AG10803 (cell line): Measurements from ENCODE around the gene PHOX2B.
"Not testable (repeated sequence)": the region's sequence is repeated elsewhere in the genome, so short reads cannot be mapped to it uniquely, and the experiment has no call there.

Source experiments
- DNase-seq: peaks from one replicate; pipeline ENCODE4 v3.0.0; 2010; ENCODE audit warnings: low read depth
- H3K4me3 ChIP-seq: 2 replicates; pipeline ENCODE4 v1.5.1; 2011; ENCODE audit warnings: mild to moderate bottlenecking, low read length, control low read depth
- TF ChIP-seq, protein P1 (sequence below): conservative IDR thresholded peaks from 2 replicates; pipeline ENCODE4 v1.5.1; 2011; ENCODE audit warnings: mild to moderate bottlenecking, low read length, control low read depth, inconsistent platforms

PHOX2B gene

DNA sequence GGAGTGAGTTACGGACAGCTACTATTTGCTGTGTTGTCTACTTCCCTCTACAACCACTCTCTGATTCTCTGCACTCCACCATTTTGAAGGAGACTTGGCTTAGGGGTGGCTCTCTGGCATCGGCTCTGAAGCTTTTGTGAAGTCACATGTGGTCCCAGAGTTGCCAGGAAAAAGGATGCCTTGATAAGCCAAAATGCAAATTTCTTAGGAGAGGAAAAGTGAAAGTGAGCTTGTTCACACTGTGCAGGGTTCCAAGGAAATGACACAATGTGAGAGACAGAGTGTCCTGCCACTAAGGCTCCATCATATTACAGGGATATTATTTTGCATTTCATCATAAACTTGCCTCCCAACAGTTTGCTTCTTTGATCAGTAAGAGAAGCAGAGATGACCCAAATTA lies 7.2 kb downstream of the PHOX2B start:
- TF ChIP-seq, protein P1, sequence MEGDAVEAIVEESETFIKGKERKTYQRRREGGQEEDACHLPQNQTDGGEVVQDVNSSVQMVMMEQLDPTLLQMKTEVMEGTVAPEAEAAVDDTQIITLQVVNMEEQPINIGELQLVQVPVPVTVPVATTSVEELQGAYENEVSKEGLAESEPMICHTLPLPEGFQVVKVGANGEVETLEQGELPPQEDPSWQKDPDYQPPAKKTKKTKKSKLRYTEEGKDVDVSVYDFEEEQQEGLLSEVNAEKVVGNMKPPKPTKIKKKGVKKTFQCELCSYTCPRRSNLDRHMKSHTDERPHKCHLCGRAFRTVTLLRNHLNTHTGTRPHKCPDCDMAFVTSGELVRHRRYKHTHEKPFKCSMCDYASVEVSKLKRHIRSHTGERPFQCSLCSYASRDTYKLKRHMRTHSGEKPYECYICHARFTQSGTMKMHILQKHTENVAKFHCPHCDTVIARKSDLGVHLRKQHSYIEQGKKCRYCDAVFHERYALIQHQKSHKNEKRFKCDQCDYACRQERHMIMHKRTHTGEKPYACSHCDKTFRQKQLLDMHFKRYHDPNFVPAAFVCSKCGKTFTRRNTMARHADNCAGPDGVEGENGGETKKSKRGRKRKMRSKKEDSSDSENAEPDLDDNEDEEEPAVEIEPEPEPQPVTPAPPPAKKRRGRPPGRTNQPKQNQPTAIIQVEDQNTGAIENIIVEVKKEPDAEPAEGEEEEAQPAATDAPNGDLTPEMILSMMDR, result no peak
- DNase-seq, result no peak
- no peak overlapping the region for H3K4me3 ChIP-seq

DNA sequence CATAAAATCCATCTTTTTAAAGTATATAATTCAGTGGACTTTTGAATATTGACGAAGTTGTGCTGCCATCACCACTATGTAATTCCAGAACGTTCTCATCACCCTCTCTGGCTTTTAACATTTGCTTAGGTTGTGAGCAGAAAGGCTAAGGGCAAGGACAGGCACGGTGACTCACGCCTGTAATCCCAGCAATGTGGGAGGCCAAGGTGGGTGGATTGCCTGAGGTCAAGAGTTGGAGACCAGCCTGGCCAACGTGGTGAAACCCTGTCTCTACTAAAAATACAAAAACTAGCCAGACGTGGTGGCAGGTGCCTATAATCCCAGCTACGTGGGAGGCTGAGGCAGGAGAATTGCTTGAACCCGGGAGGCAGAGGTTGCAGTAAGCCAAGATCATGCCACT lies 11.0 kb downstream of the PHOX2B start:
- not testable (repeated sequence) for H3K4me3 ChIP-seq, DNase-seq

DNA sequence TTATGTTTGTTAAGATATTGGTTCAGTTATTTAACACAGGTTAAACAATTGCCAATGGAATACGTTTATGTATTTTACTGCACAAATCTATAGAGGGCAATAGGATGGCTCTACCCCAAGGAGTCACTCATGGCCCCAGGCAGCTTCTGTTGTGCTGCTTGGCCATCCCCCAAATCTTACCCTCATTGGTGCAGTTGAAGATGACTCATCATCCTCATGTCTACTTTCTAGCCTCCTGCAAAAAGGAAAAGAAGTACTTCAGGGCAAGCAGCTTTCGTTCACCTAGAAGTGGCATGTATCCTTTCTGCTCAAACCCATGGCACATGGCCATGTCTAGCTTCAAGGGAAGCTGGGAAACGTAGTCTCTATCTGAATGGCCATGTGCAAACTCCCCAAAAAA lies 14.2 kb downstream of the PHOX2B start:
- no peak overlapping the region for H3K4me3 ChIP-seq
- no peak for DNase-seq
- TF ChIP-seq, protein P1, result no peak

DNA sequence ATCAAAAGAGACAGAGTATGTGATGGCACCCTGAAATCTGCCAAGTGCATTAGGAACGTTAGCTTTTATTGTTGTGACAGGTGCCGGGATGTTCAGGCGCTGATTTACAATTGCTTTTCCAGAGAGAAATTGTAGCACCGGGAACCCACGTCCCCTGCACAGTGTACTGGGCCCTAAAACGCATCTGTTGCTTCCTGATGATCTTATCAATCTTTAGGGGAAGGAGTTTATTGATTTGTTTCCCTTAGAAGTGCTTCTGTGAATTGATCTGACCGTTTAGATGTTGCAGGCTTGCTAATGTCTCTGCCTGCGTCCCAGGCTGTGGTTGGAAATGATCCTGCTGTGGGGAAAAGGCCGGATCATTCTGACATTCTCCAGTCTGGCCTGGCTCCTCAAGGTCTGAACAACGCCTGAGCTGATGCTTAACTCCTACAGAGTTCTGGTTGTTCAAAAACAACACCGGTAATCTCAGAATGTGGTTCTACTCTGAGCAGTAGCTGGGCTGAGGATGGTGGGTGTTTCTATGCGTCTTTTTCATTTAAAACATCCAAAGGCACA lies 16.9 kb downstream of the PHOX2B start:
- no peak for DNase-seq
- TF ChIP-seq, protein P1, result no peak

DNA sequence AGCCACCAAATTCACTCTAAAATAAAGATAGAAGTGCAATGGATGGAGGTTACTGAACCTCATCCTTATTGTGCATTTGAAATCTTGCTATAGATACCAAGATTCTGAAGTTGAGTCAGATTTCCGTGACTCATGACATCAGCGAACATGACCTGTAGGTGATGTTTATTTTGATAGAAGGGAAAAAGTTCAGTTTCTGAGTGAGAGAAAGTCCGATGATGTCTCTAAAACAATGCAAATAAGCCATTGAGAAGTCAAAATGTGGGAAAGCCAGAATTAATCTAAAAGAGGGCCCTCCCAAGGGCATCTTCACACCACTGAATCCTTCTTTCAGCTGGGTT lies 20.0 kb downstream of the PHOX2B start:
- DNase-seq, result no peak
- TF ChIP-seq, protein P1, result no peak

More for the DNA sequence above, 16.9 kb downstream of the PHOX2B start:
- no peak overlapping the region for H3K4me3 ChIP-seq

DNA sequence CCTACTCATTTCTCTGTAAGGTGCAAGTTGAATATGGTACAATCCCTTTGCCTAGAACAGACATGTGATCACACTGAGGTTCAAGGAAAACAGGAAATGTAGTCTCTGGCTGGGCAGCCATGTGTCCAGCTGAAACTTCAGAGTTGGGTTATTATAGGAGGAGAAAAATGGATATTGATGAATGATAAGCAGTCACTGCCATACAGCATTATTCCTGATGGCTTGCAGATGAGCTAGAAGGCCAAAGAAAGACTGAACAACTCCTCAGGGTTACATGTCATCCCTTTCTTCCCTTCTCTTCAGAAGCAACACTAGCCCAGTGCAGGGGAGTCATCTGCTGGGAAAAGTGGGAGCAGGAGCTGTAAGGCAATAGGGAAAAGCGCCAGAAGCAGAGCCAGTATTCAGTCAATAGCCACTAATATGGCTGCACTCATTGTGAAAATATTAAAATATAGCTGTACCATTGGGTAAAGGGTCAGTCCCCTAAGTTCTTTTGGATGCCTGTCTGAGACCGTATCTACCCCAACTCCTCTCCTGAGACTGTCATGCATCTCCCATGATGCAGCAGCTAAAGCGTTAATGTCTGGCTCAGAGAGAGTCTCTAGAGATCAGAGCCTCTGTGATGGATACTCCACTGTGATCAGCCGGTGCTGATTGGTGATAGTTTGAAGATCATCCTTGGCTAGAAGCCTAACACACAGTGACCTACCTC lies 20.5 kb downstream of the PHOX2B start:
- H3K4me3 ChIP-seq, result no peak overlapping the region
- TF ChIP-seq, protein P1, result no peak
- DNase-seq, result no peak

More for the DNA sequence above, 20.0 kb downstream of the PHOX2B start:
- no peak overlapping the region for H3K4me3 ChIP-seq

DNA sequence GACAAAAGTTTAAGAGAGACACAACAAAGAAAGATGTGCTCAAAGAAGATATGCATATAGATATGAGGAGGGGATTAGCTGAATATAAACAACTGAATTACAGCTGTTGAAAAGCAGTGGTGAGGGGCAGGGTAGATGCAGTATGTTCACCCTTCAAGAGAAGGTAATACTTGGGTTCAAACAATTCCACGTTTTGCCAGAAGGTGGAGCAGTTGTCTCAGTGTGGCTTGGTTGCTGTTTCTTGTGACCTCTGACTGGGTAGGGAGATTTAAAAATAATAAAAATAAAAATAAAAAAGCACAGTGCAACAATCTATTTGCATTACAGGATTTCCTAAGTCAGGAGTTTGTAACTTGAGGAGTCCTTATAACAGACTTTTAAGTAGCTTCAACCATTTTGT lies 23.3 kb downstream of the PHOX2B start:
- no peak for DNase-seq
- TF ChIP-seq, protein P1, result no peak
- H3K4me3 ChIP-seq, result no peak overlapping the region
